WERI-Rb-1 (cell line): ENCODE measurements around the gene SKA1.

Source experiments
- DNase-seq: peaks from one replicate; pipeline ENCODE4 v3.0.0-alpha.2; 2020
- H3K27ac ChIP-seq: fragments of 250-450 bp; sonication (Bioruptor Pico); 2 replicates; pipeline ENCODE4 v1.5.1; 2020; ENCODE audit warnings: mild to moderate bottlenecking, moderate library complexity
- H3K27me3 ChIP-seq: fragments of 250-450 bp; sonication (Bioruptor Pico); 2 replicates; pipeline ENCODE4 v1.5.1; 2021; ENCODE audit warnings: mild to moderate bottlenecking, low read depth, moderate library complexity; ENCODE audit not compliant: insufficient read depth, severe bottlenecking
- H3K36me3 ChIP-seq: fragments of 250-450 bp; sonication (Bioruptor Pico); 2 replicates; pipeline ENCODE4 v1.5.1; 2020; ENCODE audit warnings: mild to moderate bottlenecking, moderate library complexity
- H3K4me3 ChIP-seq: 2 replicates; pipeline ENCODE4 v1.5.1; 2011; ENCODE audit warnings: low read depth, mild to moderate bottlenecking, control low read depth, low read length
- H3K9me3 ChIP-seq: fragments of 250-450 bp; sonication (Bioruptor Pico); 2 replicates; pipeline ENCODE4 v1.5.1; 2021; ENCODE audit warnings: mild to moderate bottlenecking, moderate library complexity; ENCODE audit not compliant: severe bottlenecking
- TF ChIP-seq, protein P1 (sequence below): IDR thresholded peaks from 2 replicates; pipeline ENCODE4 v1.5.1; 2011; ENCODE audit warnings: low read depth, mild to moderate bottlenecking, control low read depth, inconsistent platforms, low read length

SKA1 gene

DNA sequence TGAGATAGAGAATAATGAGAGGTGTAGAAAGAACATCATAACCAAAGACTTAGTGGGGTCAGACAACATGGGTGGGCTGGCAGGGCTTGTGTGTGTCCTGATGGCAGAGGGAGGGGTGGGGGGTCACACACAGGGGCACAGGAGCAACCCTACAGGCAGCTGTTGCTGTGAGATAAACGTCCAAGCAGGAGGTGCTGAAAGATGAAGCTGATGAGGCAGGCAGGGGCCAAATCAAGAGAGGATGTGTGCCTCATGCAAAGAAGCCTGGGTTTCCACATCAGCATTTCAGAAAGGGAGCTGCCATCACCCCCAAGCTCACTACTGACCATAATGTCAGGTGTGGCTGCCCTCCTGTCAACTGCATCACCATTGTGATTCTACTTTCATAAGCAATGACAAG lies 16.0 kb upstream of the SKA1 start:
- Histone ChIP-seq H3K36me3 (no peaks in the 10 kb centered on the region), H3K27ac (no peak overlapping the region), H3K4me3 (no peak overlapping the region), H3K27me3 (no peaks in the 10 kb centered on the region), H3K9me3 (no peaks in the 10 kb centered on the region)
- TF ChIP-seq, protein P1, sequence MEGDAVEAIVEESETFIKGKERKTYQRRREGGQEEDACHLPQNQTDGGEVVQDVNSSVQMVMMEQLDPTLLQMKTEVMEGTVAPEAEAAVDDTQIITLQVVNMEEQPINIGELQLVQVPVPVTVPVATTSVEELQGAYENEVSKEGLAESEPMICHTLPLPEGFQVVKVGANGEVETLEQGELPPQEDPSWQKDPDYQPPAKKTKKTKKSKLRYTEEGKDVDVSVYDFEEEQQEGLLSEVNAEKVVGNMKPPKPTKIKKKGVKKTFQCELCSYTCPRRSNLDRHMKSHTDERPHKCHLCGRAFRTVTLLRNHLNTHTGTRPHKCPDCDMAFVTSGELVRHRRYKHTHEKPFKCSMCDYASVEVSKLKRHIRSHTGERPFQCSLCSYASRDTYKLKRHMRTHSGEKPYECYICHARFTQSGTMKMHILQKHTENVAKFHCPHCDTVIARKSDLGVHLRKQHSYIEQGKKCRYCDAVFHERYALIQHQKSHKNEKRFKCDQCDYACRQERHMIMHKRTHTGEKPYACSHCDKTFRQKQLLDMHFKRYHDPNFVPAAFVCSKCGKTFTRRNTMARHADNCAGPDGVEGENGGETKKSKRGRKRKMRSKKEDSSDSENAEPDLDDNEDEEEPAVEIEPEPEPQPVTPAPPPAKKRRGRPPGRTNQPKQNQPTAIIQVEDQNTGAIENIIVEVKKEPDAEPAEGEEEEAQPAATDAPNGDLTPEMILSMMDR, result no peak
- DNase-seq, result no peak

DNA sequence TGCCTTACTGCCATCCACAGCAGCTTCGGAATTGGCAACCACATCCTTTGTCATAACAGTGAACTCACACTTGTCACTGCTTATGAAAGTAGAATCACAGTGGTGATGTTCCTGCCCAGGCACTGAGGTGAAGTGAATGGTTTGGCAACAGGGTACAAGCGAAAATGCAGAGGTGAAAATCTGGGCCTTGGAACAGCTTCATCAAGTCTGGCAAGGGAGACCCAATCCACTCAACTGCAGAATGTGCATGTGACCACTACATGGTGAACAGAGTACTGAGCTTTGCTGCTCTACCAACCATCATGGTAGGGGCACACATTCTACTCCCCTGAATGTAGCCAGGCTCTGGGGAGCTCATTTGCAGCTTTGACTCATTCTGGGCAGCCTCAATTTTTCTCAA lies 15.0 kb upstream of the SKA1 start:
- Histone ChIP-seq H3K4me3 (no peak overlapping the region), H3K27ac (no peak overlapping the region), H3K27me3 (no peaks in the 10 kb centered on the region), H3K9me3 (no peaks in the 10 kb centered on the region), H3K36me3 (no peaks in the 10 kb centered on the region)
- TF ChIP-seq, protein P1, result no peak
- DNase-seq, result no peak

DNA sequence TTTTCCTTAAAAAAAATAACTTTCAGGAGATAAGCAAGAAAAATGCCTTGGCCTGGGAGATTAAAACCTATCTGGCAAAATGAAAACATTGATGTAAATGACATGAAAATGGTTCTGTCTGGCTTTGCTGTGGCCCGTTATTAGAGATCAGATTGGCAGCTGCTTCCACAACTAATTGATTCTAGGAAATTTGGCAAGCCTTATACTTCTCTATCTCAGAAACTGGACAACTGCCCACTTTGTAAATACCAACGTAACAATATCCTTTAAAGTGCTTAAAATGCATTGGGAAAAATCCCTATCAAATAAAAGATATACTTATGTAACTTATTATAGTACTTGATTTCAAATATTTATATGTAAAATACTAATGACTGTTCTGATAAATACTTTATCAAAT lies 14.2 kb upstream of the SKA1 start:
- Histone ChIP-seq H3K27me3 (no peaks in the 10 kb centered on the region), H3K4me3 (no peak overlapping the region), H3K27ac (no peak overlapping the region), H3K9me3 (no peaks in the 10 kb centered on the region), H3K36me3 (no peaks in the 10 kb centered on the region)
- no peak for DNase-seq
- TF ChIP-seq, protein P1, result no peak

DNA sequence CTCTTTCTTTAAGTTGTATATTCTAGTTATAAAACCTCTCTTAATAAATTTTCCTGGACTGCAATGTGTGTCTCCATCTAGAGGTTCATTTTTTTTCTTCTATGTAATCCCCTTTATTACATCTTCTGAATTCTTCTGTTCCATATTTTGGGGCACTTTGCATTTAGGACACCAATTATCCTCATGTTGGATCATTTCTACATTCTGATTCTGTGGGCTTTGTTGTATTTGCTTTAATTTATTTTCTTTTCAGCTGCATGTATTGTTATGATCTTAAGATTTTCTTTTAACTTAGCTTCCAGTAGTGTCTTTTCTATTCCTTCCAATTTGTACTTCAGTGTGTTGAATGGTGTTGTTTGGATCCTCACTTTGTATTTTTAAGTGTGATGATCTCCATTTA lies 5.2 kb upstream of the SKA1 start:
- Histone ChIP-seq H3K27ac (no peak overlapping the region), H3K27me3 (no peaks in the 10 kb centered on the region), H3K9me3 (peaks cover 13% of the 10 kb centered on the region), H3K36me3 (no peaks in the 10 kb centered on the region), H3K4me3 (no peak overlapping the region)
- DNase-seq, result no peak
- TF ChIP-seq, protein P1, result no peak

DNA sequence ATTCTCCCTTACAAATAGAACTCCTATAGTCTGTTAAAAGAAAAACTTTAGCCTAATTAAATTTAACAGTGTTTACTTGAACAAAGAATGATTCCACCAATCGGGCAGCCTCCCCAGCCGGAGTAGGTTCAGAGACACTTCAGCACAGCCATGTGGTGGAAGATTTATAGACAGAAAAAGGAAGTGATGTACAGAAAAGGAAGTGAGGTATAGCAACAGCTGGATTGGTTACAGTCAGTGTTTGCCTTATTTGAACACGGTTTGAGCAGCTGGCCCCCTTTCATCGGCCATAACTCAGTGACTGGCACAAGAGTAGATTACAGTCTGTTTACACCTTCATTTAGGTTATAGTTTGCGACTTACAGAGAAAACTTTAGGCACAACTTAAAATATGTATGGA lies 2.1 kb upstream of the SKA1 start:
- Histone ChIP-seq H3K27me3 (no peaks in the 10 kb centered on the region), H3K9me3 (peaks cover 13% of the 10 kb centered on the region), H3K36me3 (peaks cover 10% of the 10 kb centered on the region), H3K4me3 (no peak overlapping the region), H3K27ac (peak overlapping the region; percentile 89; the same call in 1 of the 2 replicates)
- no peak for DNase-seq
- TF ChIP-seq, protein P1, result no peak

DNA sequence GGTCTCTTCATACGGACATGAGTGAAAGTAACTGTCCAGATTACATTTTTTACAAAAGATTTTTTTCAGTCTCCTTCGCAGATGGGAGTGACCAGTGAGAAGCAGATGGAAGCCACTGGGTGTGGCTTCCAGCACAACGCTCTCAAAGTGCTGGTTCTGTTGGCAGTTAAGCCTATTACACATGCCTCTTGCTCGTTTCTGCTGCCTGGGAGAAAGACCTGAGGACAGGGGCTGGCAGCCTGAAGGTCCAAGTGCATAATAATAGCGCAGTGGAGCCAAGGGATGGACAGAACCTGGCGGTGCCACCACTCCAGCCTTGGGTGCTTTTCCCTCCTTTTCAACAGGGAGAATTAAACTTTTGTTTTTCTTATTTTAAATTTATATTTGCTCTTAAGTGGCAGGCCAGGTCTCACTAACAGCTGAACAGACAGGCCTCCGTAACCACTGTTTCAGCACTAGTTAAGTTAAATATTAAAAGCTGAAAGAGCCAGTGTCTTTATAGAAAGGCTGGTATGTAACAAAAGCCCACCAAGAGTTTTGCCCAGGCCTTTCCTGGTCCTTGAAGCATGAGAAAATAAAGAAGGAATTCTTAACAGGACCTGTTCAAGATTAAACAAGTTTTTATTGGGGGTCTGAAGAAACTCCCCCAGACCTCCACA lies 1.2 kb upstream of the SKA1 start:
- Histone ChIP-seq H3K27ac (peak overlapping the region; percentile 89), H3K4me3 (peak overlapping the region; percentile 99), H3K27me3 (no peaks in the 10 kb centered on the region), H3K9me3 (peaks cover 13% of the 10 kb centered on the region), H3K36me3 (peaks cover 15% of the 10 kb centered on the region)
- DNase-seq, result peak; percentile 85
- TF ChIP-seq, protein P1, result no peak
